GM13977 (cell line): ENCODE measurements around the gene RAB3C.

Experiments
- DNase-seq: peaks from one replicate; pipeline ENCODE4 v3.0.0; 2012; ENCODE audit warnings: low spot score
- CTCF ChIP-seq: IDR thresholded peaks from 2 replicates; pipeline ENCODE4 v1.5.1; 2012; ENCODE audit warnings: mild to moderate bottlenecking, control low read depth; ENCODE audit not compliant: insufficient read depth; ENCODE audit errors: extremely low read depth, missing control alignments
- in situ Hi-C: fragments of 300-500 bp; cut with MboI; formaldehyde crosslinking; loops from one replicate; pipeline ENCODE4 v1.12.0; 2022; ENCODE audit warnings: low sequenced_read_pairs, low pct_unique_long_range_greater_than_20kb, mixed read lengths, inconsistent platforms; ENCODE audit not compliant: unreplicated experiment

RAB3C gene

GRCh38 chr5:58849921-58850667, 267.2 kb downstream of the RAB3C start:
- in situ Hi-C loops = no loop called here
- peak; percentile 20 for DNase-seq
- peak; percentile 52 for TF ChIP-seq CTCF

GRCh38 chr5:58851153-58851552, 268.3 kb downstream of the RAB3C start:
- in situ Hi-C loops = no loop called here
- DNase-seq = no peak
- no peak for TF ChIP-seq CTCF

DNA sequence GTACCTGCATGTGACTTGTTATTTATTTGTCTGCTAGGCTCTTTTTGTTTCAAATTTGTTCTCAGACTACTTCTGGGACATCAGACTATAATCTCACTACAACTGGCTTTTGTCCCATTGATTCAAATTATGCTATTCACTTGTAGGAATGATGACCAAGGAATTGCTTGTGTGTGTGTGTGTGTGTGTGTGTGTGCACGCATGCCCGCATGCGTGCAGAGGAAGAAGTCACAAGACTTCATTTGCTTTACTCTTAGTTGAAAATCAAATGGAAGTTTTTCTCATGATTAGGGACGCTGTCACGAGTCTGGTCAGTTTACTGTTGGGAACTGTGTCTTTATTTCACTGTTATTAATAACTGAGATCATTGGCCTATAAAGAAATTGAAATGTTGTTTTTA, 268.7 kb downstream of the RAB3C start:
- no peak for DNase-seq
- in situ Hi-C loops = no loop called here
- no peak for TF ChIP-seq CTCF

DNA sequence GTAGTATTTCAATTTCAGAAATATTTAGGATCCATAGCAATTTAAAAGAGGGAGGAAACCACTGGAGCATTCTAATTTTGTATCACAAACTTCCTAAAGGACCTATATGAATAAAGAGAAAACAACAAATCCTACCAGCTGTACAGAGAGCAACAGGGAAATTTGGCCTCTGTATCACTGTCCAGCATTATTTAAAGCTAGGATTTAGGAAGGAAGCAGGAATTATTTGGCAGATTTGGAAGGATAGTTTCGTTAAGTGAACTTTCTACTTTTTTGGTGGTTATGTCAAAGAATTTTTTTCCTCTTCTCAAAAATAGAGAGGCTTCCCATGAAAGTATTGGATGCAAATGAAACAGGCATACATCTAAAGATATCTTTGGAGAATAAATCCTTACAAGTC, 269.7 kb downstream of the RAB3C start:
- in situ Hi-C loops = no loop called here
- DNase-seq = no peak
- no peak for TF ChIP-seq CTCF

DNA sequence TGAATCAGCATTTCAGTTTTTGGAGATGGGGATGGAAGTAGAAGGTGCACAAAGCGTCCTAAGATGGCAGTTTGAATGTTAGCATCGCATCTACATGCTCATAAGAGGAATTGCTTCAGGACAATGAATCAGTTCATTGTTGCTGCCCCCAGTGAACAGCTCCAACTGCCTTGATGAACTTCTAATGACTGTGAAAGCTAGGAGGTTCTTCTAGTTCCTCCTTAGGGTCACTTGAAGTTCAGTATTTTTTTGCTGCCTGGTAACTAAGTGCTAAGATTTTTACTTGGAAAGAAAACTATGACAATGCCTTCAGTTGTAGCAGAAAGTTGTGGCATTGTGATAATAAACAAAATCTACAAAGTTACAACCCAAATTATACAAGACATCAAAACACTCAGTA, 271.6 kb downstream of the RAB3C start:
- DNase-seq = no peak
- in situ Hi-C loops = no loop called here
- TF ChIP-seq CTCF = no peak

DNA sequence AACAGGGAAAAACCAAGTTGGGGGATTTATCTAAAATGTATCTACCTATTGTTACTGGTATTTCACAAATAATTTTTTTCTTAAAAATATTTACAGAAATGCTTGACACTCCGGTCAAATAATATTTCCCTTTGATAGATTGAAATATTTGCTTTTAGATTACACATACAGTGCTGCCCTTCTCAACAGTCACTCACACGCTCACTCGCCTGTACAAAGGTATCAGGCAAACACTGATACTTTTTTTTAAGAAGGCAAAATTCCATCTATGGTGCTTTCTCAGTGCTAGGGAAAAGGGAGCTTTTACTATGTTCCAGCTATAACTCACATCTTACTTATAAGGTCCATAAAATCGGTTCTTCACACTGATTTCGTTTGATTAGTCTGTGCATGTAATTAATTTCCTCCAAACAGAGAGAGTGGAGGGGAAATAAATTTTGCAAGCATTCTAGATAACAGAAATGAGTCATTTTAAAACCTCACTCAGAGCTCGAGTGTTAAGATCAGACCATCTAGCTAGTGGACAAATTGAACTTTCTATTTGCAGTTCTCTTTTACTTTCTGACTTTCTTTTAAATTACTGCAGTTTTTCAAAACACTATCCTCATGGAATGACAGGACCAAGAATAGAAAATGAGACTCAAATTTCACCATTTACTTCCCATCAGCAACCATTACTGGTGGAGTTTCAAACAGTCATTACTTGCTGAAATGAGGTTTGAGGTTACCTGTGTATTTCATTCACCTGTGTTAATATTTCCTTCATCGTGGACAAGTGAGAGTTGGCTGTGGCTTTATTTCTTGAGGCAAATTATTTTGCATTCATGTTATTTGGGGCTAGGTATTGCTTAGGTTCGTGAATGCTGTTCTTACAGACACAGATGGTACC, 273.2 kb downstream of the RAB3C start:
- DNase-seq = no peak
- in situ Hi-C loops = no loop called here
- TF ChIP-seq CTCF = no peak
